Ovary (tissue), 3 donors: Measurements from ENCODE around the gene RPA3.

Experiments
- CTCF ChIP-seq, 3 donors: fragments of 450-650 bp in 2 of 3; fragments of 200-600 bp in 1 of 3; IDR thresholded peaks; one replicate each; pipeline versions ENCODE4 v1.5.1 to v1.8.0; 2016 to 2022; ENCODE audit warnings: antibody characterized with exemption in 3 of 3, mild to moderate bottlenecking in 1 of 3
- EP300 ChIP-seq: sonication (generic); formaldehyde crosslinking; IDR thresholded peaks from one replicate; pipeline ENCODE4 v1.6.1; 2017; ENCODE audit warnings: antibody characterized with exemption
- POLR2A ChIP-seq: fragments of 450-650 bp; IDR thresholded peaks from one replicate; pipeline ENCODE4 v1.6.1; 2017; ENCODE audit warnings: antibody characterized with exemption, mild to moderate bottlenecking, moderate library complexity
- donor health status: DM: no; HTN: no; CAD: no.

- TF ChIP-seq CTCF (IDR thresholded peaks at IDR 0.05) (no peak), POLR2A (no peak), EP300 (no peak)
These were observed 100.0 kb downstream of the RPA3 start for GRCh38 chr7:7618410-7618809.
